Activated CD4-positive, alpha-beta T cell treated with anti-CD3 and anti-CD28 coated beads for 36 hours (primary cell): ENCODE results near the gene CAMK2D. TPM values are rescaled to one million over a fixed set of nuclear protein-coding genes. Genes with fewer than 3 reads are reported as not detected.
"Not testable (repeated sequence)": the region's sequence is repeated elsewhere in the genome, so short reads cannot be mapped to it uniquely, and the experiment has no call there.

Experiments used
- ATAC-seq: fragments of 200-7000 bp; cut with Tn5 transposase; one replicate; pipeline ENCODE4 v1.10.0; 2021; ENCODE audit warnings: mild to moderate bottlenecking, moderate library complexity
- CTCF ChIA-PET: fragments of 350-600 bp; sonication (Branson Sonifier 250); formaldehyde crosslinking; loops from one replicate; lab custom pipeline; 2021; ENCODE audit warnings: antibody characterized with exemption; lab: Charles Lee
- POLR2A ChIA-PET: fragments of 350-600 bp; sonication (Branson Sonifier 250); formaldehyde crosslinking; loops from one replicate; lab custom pipeline; 2021; ENCODE audit warnings: antibody characterized with exemption, inconsistent platforms; lab: Charles Lee
- DNase-seq: peaks from one replicate; pipeline ENCODE4 v3.0.0-alpha.2; 2020
- H3K27ac Mint-ChIP-seq: one replicate; pipeline ENCODE4 v1.8.0; 2021; ENCODE audit warnings: mixed read lengths
- H3K27me3 Mint-ChIP-seq: one replicate; pipeline ENCODE4 v1.8.0; 2021; ENCODE audit warnings: mixed read lengths
- H3K36me3 Mint-ChIP-seq: one replicate; pipeline ENCODE4 v1.8.0; 2021; ENCODE audit warnings: low read depth, mixed read lengths
- H3K4me1 Mint-ChIP-seq: one replicate; pipeline ENCODE4 v1.8.0; 2021; ENCODE audit warnings: mixed read lengths
- H3K4me3 Mint-ChIP-seq: one replicate; pipeline ENCODE4 v1.8.0; 2021; ENCODE audit warnings: mild to moderate bottlenecking, moderate library complexity, mixed read lengths
- H3K9me3 Mint-ChIP-seq: one replicate; pipeline ENCODE4 v1.8.0; 2021; ENCODE audit warnings: low read depth, mixed read lengths
- intact Hi-C, 2 experiments: fragments of 100-400 bp; cut with DNase I in 1 of 2; cut with micrococcal nuclease in 1 of 2; formaldehyde crosslinking; loops; one replicate each; pipeline versions ENCODE4 v1.14.2 to v1.15.1; 2022 to 2024; cut with DNase I, micrococcal nuclease
- total RNA-seq, 2 experiments: library from RNA; stranded (reverse); gene quantifications; one replicate each; pipeline ENCODE4 v1.2.3, GENCODE V29; 2021

Gene CAMK2D
- 10 to 100 TPM; 70.3 to 71.3 TPM for total RNA-seq

DNA sequence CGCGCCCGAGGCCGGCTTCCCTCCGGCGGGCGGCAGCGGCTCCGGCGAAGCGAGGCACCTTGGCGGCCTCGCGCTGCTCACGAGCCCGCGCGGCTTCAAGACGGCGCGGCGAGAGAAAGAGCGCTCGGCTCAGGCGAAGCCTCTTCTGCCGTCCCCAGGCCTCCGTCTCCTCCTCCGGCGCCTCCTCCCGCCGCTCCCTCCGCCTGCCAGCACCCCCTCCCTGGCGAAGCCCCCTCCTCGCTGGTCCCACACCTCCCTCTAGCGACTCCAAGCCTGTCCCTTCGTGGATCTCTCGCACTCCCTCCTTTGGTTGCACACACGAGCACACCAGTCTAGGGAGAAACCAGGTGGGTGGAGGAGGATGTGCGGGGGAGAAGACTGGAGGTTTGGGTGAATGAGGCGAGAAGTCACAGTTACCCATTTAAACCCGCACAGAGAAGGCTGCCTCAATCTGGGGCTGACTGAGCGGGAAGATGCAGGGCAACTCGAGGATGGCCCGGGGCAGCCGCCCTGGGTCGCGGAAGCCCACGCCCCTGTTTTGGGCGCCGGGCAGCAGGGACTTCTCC lies at the start of gene CAMK2D:
Gene CAMK2D (minus strand): TSS at position 119 of the 566 bp plus-strand sequence. CDS start 670 bp downstream, outside the sequence.
- Mint-ChIP-seq H3K9me3 (no peaks in the 10 kb centered on the region), H3K27me3 (no peaks in the 10 kb centered on the region), H3K4me3 (peak within 1 kb of the TSS; percentile 97), H3K4me1 (peaks cover 46% of the 10 kb centered on the region), H3K27ac (peak within 1 kb of the TSS; percentile 98), H3K36me3 (peaks cover 31% of the 10 kb centered on the region)
- intact Hi-C loops: loop anchor here (1.0 to 10.0 kb wide), 21 partner anchors 31 to 1477 kb away; partner anchors contain the start of genes LARP7 (in 1 of the 2), TIFA (in 1 of the 2) and ZGRF1 (in 1 of the 2)
- ATAC-seq (peak; percentile 62), DNase-seq (peak; percentile 93)
- ChIA-PET CTCF (interaction anchor here (0.5 to 2.0 kb wide), 5 partner anchors 19 to 480 kb away, joined by 3 to 4 read pairs (median 3); no protein-coding TSS in a partner anchor), POLR2A (interaction anchor here (1.0 to 1.5 kb wide), 3 partner anchors 77 to 221 kb away, joined by 3 to 5 read pairs (median 4); no protein-coding TSS in a partner anchor)

DNA sequence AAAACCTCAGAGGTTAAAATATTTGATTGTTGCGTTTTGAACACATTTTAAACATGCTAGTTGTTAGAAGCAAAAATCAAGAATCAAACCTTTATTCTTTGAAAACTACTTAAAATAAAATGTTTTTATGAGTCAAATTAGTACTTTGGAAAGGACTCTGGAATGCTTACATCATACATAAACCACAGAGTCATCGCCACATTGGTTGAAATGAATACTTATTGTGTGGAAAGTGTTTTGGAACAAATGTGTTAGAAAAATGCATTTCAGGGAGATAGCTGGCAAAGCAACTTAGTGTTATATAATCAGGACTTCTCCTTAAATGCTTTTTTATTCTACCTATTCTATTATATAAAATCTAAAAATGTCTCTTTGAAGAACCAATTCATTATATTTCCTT lies 49.4 kb upstream of the CAMK2D start:
- H3K9me3 Mint-ChIP-seq: peaks cover 3% of the 10 kb centered on the region
- no peak overlapping the region for H3K4me3 Mint-ChIP-seq
- no peaks in the 10 kb centered on the region for H3K36me3 Mint-ChIP-seq
- no peak overlapping the region for H3K27ac Mint-ChIP-seq
- ATAC-seq (no peak), DNase-seq (no peak)
- intact Hi-C loops: no loop called here
- peaks cover 14% of the 10 kb centered on the region for H3K4me1 Mint-ChIP-seq
- CTCF ChIA-PET: no interaction called here
- POLR2A ChIA-PET: no interaction called here
- no peaks in the 10 kb centered on the region for H3K27me3 Mint-ChIP-seq

DNA sequence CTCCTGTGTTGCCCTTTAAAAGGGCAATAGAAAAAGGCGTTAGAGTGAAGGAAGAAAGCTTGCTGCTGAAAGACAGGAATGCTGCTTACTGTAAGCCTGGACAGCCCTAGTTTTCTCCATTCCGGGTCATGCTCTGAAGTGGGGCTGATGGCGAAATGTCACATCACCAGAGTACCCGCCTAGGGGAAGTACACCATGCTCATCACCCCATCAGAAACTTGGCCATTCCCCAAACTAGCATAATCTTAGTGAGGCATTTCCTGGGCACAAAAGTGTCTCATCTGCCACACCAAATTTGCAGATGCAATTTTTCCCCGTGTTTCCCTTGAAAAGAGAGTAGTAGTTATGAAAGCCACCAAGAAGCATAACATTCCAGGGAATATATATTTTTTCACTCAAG lies 47.8 kb upstream of the CAMK2D start:
- DNase-seq (no peak), ATAC-seq (no peak)
- intact Hi-C loops: no loop called here
- Mint-ChIP-seq H3K4me3 (no peak overlapping the region), H3K27me3 (no peaks in the 10 kb centered on the region), H3K9me3 (peaks cover 5% of the 10 kb centered on the region), H3K27ac (no peak overlapping the region), H3K36me3 (peaks cover 2% of the 10 kb centered on the region), H3K4me1 (peaks cover 10% of the 10 kb centered on the region)
- ChIA-PET CTCF (no interaction called here), POLR2A (no interaction called here)

DNA sequence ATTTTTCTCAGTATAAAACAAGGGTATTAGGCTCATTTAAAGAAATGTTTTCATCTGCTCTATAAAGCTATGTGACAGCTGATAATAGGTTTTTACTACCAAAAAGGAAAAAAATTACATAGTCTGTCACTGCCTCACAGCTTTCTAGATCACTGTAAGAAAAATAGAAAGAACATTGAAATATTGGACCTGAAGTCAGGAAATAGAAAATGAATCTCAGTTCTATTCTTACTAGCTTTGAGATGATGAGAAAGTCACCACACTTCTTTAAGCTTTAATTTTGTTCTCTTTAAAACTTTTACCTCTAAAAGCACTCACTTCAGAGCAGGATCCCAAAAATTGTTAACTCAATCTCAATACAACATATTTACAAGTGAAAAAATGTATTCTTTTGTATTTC lies 45.3 kb upstream of the CAMK2D start:
- DNase-seq (no peak), ATAC-seq (no peak)
- intact Hi-C loops: no loop called here
- Mint-ChIP-seq H3K27me3 (no peaks in the 10 kb centered on the region), H3K27ac (no peak overlapping the region), H3K36me3 (peaks cover 2% of the 10 kb centered on the region), H3K4me3 (no peak overlapping the region), H3K4me1 (peaks cover 10% of the 10 kb centered on the region), H3K9me3 (peaks cover 9% of the 10 kb centered on the region)
- POLR2A ChIA-PET: no interaction called here
- CTCF ChIA-PET: interaction anchor here (0.9 kb wide), 1 partner anchor 22 kb away, joined by 3 read pairs; no protein-coding TSS in a partner anchor

DNA sequence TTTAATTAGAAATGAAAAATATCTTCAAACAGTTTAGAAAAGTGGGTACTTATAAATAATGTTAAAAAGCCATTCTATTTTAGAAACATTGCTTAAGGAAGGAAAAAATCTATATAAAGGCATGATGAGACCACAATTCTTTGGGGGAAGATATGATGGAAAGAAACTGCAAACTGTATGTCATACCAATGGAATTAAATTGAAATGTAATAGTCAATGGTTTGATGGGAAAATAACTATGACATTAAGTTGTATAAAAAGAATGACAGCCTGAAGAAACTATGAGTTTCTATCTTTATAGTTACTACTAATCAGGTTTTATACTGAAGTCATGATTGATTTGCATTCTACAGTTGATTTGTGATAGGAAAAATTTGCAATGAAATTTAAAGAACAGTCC lies 40.3 kb upstream of the CAMK2D start:
- H3K4me3 Mint-ChIP-seq: no peak overlapping the region
- CTCF ChIA-PET: interaction anchor here (0.9 kb wide), 1 partner anchor 19 kb away, joined by 3 read pairs; no protein-coding TSS in a partner anchor
- H3K4me1 Mint-ChIP-seq: peaks cover 2% of the 10 kb centered on the region
- POLR2A ChIA-PET: no interaction called here
- no peak for ATAC-seq
- H3K36me3 Mint-ChIP-seq: peaks cover 5% of the 10 kb centered on the region
- H3K27ac Mint-ChIP-seq: no peak overlapping the region
- DNase-seq: no peak
- no peaks in the 10 kb centered on the region for H3K27me3 Mint-ChIP-seq
- H3K9me3 Mint-ChIP-seq: peaks cover 11% of the 10 kb centered on the region
- intact Hi-C loops: no loop called here

DNA sequence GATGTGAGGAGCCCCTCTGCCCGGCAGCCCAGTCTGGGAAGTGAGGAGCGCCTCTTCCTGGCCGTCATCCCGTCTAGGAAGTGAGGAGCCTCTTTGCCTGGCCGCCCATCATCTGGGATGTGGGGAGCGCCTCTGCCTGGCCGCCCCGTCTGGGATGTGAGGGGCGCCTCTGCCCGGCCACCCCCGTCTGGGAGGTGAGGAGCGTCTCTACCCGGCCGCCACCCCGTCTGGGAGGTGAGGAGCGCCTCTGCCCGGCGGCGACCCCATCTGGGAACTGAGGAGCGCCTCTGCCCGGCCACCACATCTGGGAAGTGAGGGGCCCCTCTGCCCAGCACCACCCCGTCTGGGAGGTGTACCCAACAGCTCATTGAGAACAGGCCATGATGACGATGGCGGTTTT lies 34.8 kb upstream of the CAMK2D start:
- ATAC-seq, CTCF ChIA-PET, DNase-seq, POLR2A ChIA-PET, intact Hi-C loops, H3K36me3 Mint-ChIP-seq, H3K4me3 Mint-ChIP-seq, H3K27me3 Mint-ChIP-seq, H3K4me1 Mint-ChIP-seq, H3K27ac Mint-ChIP-seq: not testable (repeated sequence)
- peaks cover 14% of the 10 kb centered on the region for H3K9me3 Mint-ChIP-seq

DNA sequence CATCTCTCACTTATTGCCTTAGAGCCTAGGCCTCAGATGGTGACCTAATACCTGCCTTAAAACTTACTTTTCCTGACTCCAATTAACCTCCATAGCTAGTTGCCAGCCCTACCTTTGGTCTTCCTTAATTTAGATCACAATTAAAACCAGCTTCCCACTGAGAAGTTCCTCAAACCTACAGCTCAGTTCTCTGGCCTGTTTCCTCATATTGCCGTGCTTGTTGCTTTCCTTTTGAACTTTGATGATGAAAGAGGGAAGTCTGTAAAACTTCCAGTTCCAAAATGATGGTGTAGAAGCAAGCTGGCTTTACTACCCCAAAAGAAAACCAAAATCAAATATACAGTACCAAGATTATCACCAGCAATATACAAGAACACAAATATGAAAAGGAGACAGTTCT lies 28.9 kb upstream of the CAMK2D start:
- H3K36me3 Mint-ChIP-seq: peaks cover 7% of the 10 kb centered on the region
- no peak for ATAC-seq
- CTCF ChIA-PET: interaction anchor here (1.1 kb wide), 1 partner anchor 9 kb away, joined by 3 read pairs; no protein-coding TSS in a partner anchor
- DNase-seq: no peak
- H3K4me3 Mint-ChIP-seq: no peak overlapping the region
- POLR2A ChIA-PET: no interaction called here
- H3K4me1 Mint-ChIP-seq: no peaks in the 10 kb centered on the region
- H3K27ac Mint-ChIP-seq: no peak overlapping the region
- H3K27me3 Mint-ChIP-seq: no peaks in the 10 kb centered on the region
- H3K9me3 Mint-ChIP-seq: peaks cover 15% of the 10 kb centered on the region
- intact Hi-C loops: no loop called here

DNA sequence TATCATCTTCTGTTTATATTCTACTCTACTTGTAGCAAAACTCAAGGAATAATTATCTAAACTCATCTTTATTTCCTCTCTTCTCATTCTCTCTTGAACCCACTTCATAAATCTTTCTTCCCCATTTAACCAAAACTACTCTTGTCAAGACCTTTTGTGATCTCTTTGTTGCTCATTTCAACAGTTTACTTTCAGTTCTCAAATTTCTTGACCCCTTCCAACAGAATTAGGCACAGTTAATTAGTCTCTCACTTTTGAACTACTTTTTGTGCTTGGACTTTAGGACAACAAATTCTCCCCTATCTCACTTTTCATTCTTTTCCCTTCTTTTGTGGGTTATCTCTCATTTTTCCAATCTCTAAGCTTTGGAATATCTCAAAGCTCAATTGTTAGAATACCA lies 27.4 kb upstream of the CAMK2D start:
- intact Hi-C loops: loop anchor here in 1 of 2 experiments (10.0 kb wide), 2 partner anchors 106 to 596 kb away; no protein-coding TSS in a partner anchor
- Mint-ChIP-seq H3K4me3 (no peak overlapping the region), H3K36me3 (peaks cover 4% of the 10 kb centered on the region), H3K27ac (no peak overlapping the region), H3K4me1 (peaks cover 12% of the 10 kb centered on the region), H3K9me3 (peaks cover 12% of the 10 kb centered on the region), H3K27me3 (no peaks in the 10 kb centered on the region)
- DNase-seq (no peak), ATAC-seq (no peak)
- ChIA-PET POLR2A (no interaction called here), CTCF (interaction anchor here (0.7 kb wide), 1 partner anchor 18 kb away, joined by 3 read pairs; no protein-coding TSS in a partner anchor)

DNA sequence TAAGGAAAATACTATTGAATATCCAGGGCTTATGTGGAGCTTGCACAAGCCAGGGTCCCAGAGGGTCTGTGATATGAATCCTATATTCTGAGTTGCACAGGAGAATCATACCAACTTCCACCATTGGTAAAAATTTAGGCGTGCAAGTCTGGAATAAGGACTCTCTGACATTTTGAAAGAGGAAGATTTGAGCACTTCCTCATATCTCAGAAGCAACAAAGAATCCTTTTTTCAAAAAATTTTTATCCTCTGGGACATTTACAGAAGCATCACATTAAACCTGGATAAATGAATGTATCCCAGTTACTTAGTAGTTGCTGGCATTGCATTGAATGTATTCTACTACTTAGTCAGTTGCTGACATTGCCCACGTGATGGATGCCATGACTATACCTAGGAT lies 24.2 kb upstream of the CAMK2D start:
- no peaks in the 10 kb centered on the region for H3K36me3 Mint-ChIP-seq
- ATAC-seq: no peak

DNA sequence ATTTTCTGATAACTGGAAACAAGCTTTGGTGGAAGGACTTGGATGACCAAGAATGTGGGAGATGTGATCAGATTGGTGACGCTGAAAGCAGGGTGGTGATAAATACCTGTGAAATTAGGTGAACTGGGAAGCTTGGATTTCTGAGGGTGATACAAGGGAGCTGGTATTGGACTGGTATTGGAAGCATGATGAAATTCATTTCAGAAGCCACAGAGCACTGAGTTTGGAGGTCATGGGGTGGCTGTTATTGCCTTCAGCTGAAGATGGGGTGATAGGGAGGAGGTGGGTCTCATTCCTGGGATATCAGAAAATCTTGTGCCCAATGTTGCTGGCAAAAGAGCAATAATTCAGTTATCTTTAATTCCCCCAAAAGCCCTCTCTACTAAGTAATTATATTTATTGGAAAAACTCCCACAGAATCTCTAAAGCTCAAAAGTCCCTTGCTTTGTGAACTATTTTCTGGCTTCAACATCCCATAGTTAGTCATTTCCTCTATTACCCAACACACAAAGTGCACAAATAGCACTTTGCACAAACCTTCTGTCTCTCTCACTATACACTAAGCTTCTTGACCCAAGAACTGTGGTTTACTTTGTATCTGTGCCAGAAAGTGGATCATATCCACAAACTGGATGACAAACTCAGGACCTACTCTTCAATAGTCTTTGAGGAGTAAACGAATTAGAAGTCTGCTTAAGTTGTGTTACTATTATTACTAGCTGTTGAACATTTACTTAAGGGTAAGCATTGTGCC lies 23.1 kb upstream of the CAMK2D start:
- peaks cover 31% of the 10 kb centered on the region for H3K4me1 Mint-ChIP-seq
- peak; percentile 69 for ATAC-seq
- intact Hi-C loops: loop anchor here (5.0 to 10.0 kb wide), 4 partner anchors 38 to 600 kb away; no protein-coding TSS in a partner anchor
- no peaks in the 10 kb centered on the region for H3K27me3 Mint-ChIP-seq
- ChIA-PET POLR2A (no interaction called here), CTCF (interaction anchor here (0.9 to 1.8 kb wide), 10 partner anchors 11 to 390 kb away, joined by 3 to 6 read pairs (median 3); no protein-coding TSS in a partner anchor)
- no peak overlapping the region for H3K4me3 Mint-ChIP-seq
- H3K9me3 Mint-ChIP-seq: peaks cover 6% of the 10 kb centered on the region
- H3K27ac Mint-ChIP-seq: peak overlapping the region; percentile 27
- DNase-seq: no peak
- H3K36me3 Mint-ChIP-seq: no peaks in the 10 kb centered on the region

More for the DNA sequence above, 24.2 kb upstream of the CAMK2D start:
- Mint-ChIP-seq H3K4me1 (peaks cover 31% of the 10 kb centered on the region), H3K27me3 (no peaks in the 10 kb centered on the region), H3K4me3 (no peak overlapping the region), H3K27ac (no peak overlapping the region), H3K9me3 (peaks cover 6% of the 10 kb centered on the region)
- CTCF ChIA-PET: interaction anchor here (1.0 to 1.8 kb wide), 5 partner anchors 13 to 238 kb away, joined by 3 to 6 read pairs (median 4); no protein-coding TSS in a partner anchor
- DNase-seq: no peak
- intact Hi-C loops: loop anchor here in 1 of 2 experiments (10.0 kb wide), 2 partner anchors 109 to 599 kb away; no protein-coding TSS in a partner anchor
- POLR2A ChIA-PET: no interaction called here

DNA sequence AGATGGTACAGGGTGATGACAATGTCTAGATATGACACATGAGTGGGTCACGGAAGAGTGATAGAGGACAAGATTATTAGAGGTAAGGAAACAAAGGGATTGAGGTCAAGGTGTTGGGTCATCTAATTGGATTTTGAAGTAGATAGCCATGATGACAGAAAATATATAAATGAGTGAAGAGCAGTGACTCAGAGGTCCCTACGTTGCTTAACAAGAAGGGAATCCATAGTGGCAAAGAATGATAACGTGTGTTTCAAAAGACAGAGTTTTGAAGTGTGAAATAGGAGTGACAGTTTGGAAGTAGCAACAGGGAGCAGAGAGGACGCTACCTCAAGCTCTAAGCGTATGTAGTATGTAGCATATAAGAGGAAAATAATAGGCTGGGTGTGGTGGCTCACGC lies 22.2 kb upstream of the CAMK2D start:
- Mint-ChIP-seq H3K27me3 (no peaks in the 10 kb centered on the region), H3K4me1 (peaks cover 31% of the 10 kb centered on the region), H3K27ac (peak overlapping the region; percentile 27), H3K4me3 (no peak overlapping the region), H3K9me3 (peaks cover 6% of the 10 kb centered on the region), H3K36me3 (no peaks in the 10 kb centered on the region)
- ChIA-PET CTCF (interaction anchor here (1.0 to 1.7 kb wide), 2 partner anchors 10 to 236 kb away, joined by 3 to 7 read pairs; no protein-coding TSS in a partner anchor), POLR2A (interaction anchor here (0.6 kb wide), 1 partner anchor 77 kb away, joined by 6 read pairs; no protein-coding TSS in a partner anchor)
- peak; percentile 28 for ATAC-seq
- intact Hi-C loops: loop anchor here (5.0 to 10.0 kb wide), 4 partner anchors 39 to 601 kb away; no protein-coding TSS in a partner anchor
- DNase-seq: no peak
